CD8-positive, alpha-beta memory T cell (primary cell): Measurements from ENCODE around the gene UBXN2A. TPM values are rescaled to one million over a fixed set of nuclear protein-coding genes. Genes with fewer than 3 reads are reported as not detected.
A peak's percentile ranks its signal among the peaks of the same experiment; 100 is the strongest.

Experiments
- CTCF ChIA-PET: fragments of 350-600 bp; sonication (Branson Sonifier 250); formaldehyde crosslinking; loops from one replicate; lab custom pipeline; 2021; ENCODE audit warnings: antibody characterized with exemption; lab: Charles Lee
- POLR2A ChIA-PET: fragments of 350-600 bp; sonication (Branson Sonifier 250); formaldehyde crosslinking; loops from one replicate; lab custom pipeline; 2021; ENCODE audit warnings: antibody characterized with exemption; lab: Charles Lee
- DNase-seq, 5 donors: peaks; one replicate each; pipeline versions ENCODE4 v3.0.0 to v3.0.0-alpha.2; 2020 to 2022; ENCODE audit warnings: mixed read lengths in 1 of 5
- H3K27ac ChIP-seq: one replicate; pipeline ENCODE4 v1.7.0; 2013; ENCODE audit warnings: low read depth, mild to moderate bottlenecking, low read length, moderate library complexity
- H3K27me3 ChIP-seq: 2 replicates; pipeline ENCODE4 v1.7.0; 2013; ENCODE audit warnings: low read length, mild to moderate bottlenecking; ENCODE audit not compliant: insufficient read depth, poor library complexity, severe bottlenecking
- H3K36me3 ChIP-seq: 2 replicates; pipeline ENCODE4 v1.7.0; 2013; ENCODE audit warnings: mild to moderate bottlenecking, low read length, moderate library complexity; ENCODE audit not compliant: insufficient read depth
- H3K4me1 ChIP-seq: 2 replicates; pipeline ENCODE4 v1.7.0; 2013; ENCODE audit warnings: mild to moderate bottlenecking, low read length, moderate library complexity; ENCODE audit not compliant: insufficient read depth
- H3K4me3 ChIP-seq: 2 replicates; pipeline ENCODE4 v1.7.0; 2013; ENCODE audit warnings: mild to moderate bottlenecking, low read length
- H3K9me3 ChIP-seq: 2 replicates; pipeline ENCODE4 v1.7.0; 2013; ENCODE audit warnings: mild to moderate bottlenecking, low read length
- H3K27ac Mint-ChIP-seq, 8 donors: one replicate each; pipeline ENCODE4 v1.8.0; 2020 to 2021; ENCODE audit warnings: mixed read lengths in 8 of 8, mild to moderate bottlenecking in 6 of 8, inconsistent platforms in 3 of 8, moderate library complexity in 3 of 8
- H3K27me3 Mint-ChIP-seq, 2 donors: one replicate each; pipeline ENCODE4 v1.8.0; 2020 to 2021; ENCODE audit warnings: mixed read lengths in 2 of 2, mild to moderate bottlenecking in 1 of 2, moderate library complexity in 1 of 2
- H3K36me3 Mint-ChIP-seq, 3 donors: one replicate each; pipeline ENCODE4 v1.8.0; 2020 to 2021; ENCODE audit warnings: mixed read lengths in 3 of 3, inconsistent platforms in 1 of 3, mild to moderate bottlenecking in 1 of 3
- H3K4me1 Mint-ChIP-seq, 3 donors: one replicate each; pipeline ENCODE4 v1.8.0; 2020 to 2021; ENCODE audit warnings: mixed read lengths in 3 of 3, inconsistent platforms in 1 of 3, mild to moderate bottlenecking in 1 of 3
- H3K4me3 Mint-ChIP-seq, 7 donors: one replicate each; pipeline ENCODE4 v1.8.0; 2020 to 2021; ENCODE audit warnings: mixed read lengths in 7 of 7, mild to moderate bottlenecking in 6 of 7, moderate library complexity in 4 of 7, inconsistent platforms in 2 of 7
- H3K9me3 Mint-ChIP-seq, 5 donors: one replicate each; pipeline ENCODE4 v1.8.0; 2020 to 2022; ENCODE audit warnings: mixed read lengths in 5 of 5, mild to moderate bottlenecking in 3 of 5, moderate library complexity in 2 of 5, inconsistent platforms in 1 of 5
- polyA plus RNA-seq: library from polyadenylated mRNA; unstranded; fragments of 300-500 nt; fragmentation: Illumina TruSeq; gene quantifications from one replicate; pipeline ENCODE4 v1.2.3, GENCODE V29; 2021
- total RNA-seq, 2 experiments: library from RNA; stranded (reverse); gene quantifications; one replicate each; pipeline ENCODE4 v1.2.3, GENCODE V29; 2021

UBXN2A gene
- total and polyA plus RNA-seq, 3 experiments from 2014 or later = 13.3 to 14.3 (median 13.9) TPM

DNA sequence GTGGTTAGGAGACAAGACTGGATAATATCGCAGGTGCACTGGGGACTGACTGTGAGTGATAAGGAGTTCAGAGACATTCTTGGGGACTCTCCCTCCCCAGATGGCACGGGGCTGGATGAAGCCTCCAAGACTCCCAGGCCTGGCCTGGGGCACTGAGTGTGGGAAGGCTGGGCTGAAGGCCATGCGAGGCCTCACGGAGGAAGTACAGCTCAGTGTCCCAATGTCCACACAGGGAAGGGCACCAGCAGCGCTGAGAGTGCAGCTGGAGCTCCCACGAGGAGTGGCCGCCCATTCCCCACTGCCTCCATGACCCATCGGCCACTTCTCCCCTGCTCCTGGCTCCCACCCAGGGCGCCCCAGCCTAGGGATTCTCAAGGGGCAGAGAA lies 76.1 kb downstream of the UBXN2A start:
- Mint-ChIP-seq H3K4me3 (no peak overlapping the region), H3K27ac (no peak overlapping the region), H3K27me3 (peaks cover 12 to 26% of the 10 kb centered on the region in 2 donors), H3K9me3 (no peaks in the 10 kb centered on the region), H3K4me1 (peaks cover 2 to 4% (median 3%) of the 10 kb centered on the region in 3 donors), H3K36me3 (peaks cover 0 to 2% (median 1%) of the 10 kb centered on the region in 3 donors)
- no peaks in the 10 kb centered on the region for H3K36me3 ChIP-seq
- no peak for DNase-seq
- H3K4me3 ChIP-seq = no peak overlapping the region
- H3K4me1 ChIP-seq = no peaks in the 10 kb centered on the region
- no peaks in the 10 kb centered on the region for H3K9me3 ChIP-seq
- H3K27ac ChIP-seq = no peak overlapping the region
- no peaks in the 10 kb centered on the region for H3K27me3 ChIP-seq
- POLR2A ChIA-PET = no interaction called here
- CTCF ChIA-PET = no interaction called here

GRCh38 chr2:24016853-24017703 lies 76.8 kb downstream of the UBXN2A start:
- CTCF ChIA-PET = no interaction called here
- Histone ChIP-seq H3K4me1 (no peaks in the 10 kb centered on the region), H3K9me3 (no peaks in the 10 kb centered on the region), H3K36me3 (no peaks in the 10 kb centered on the region), H3K4me3 (no peak overlapping the region), H3K27me3 (no peaks in the 10 kb centered on the region), H3K27ac (no peak overlapping the region)
- Mint-ChIP-seq H3K36me3 (peaks cover 0 to 4% (median 1%) of the 10 kb centered on the region in 3 donors), H3K4me3 (no peak overlapping the region), H3K4me1 (no peaks in the 10 kb centered on the region), H3K9me3 (no peaks in the 10 kb centered on the region), H3K27me3 (peaks cover 6 to 19% of the 10 kb centered on the region in 2 donors), H3K27ac (no peak overlapping the region)
- POLR2A ChIA-PET = no interaction called here
- DNase-seq = no peak

DNA sequence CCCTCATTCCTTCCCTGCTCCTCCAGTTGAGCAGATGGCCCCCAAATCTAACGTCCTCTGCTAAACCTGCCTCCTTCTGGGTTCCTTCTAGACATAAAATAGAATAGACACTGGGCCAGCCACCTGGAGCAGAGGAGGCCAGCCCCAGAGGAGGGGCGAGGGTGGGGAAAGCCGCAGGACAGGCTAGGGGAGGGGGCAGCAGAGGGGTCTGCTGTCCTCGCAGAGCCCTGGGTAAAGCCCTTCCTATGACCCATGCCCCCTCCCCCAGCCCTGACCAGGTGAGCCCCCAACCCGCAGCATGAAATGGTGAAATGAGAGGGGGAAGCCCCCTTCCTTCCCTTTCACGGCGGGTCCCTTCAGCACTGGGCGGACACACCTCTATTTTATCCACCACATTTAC lies 77.4 kb downstream of the UBXN2A start:
- H3K36me3 Mint-ChIP-seq = peaks cover 0 to 10% (median 1%) of the 10 kb centered on the region in 3 donors
- H3K9me3 Mint-ChIP-seq = no peaks in the 10 kb centered on the region
- H3K27ac Mint-ChIP-seq = no peak overlapping the region
- H3K36me3 ChIP-seq = no peaks in the 10 kb centered on the region
- H3K27ac ChIP-seq = no peak overlapping the region
- H3K4me1 Mint-ChIP-seq = no peaks in the 10 kb centered on the region
- no peak overlapping the region for H3K4me3 ChIP-seq
- CTCF ChIA-PET = no interaction called here
- H3K27me3 Mint-ChIP-seq = peaks cover 2 to 14% of the 10 kb centered on the region in 2 donors
- H3K4me1 ChIP-seq = no peaks in the 10 kb centered on the region
- H3K9me3 ChIP-seq = no peaks in the 10 kb centered on the region
- H3K4me3 Mint-ChIP-seq = no peak overlapping the region
- POLR2A ChIA-PET = no interaction called here
- DNase-seq = no peak
- H3K27me3 ChIP-seq = no peaks in the 10 kb centered on the region

- peaks cover 0 to 9% of the 10 kb centered on the region in 2 donors for H3K27me3 Mint-ChIP-seq
- no peak for DNase-seq
- ChIA-PET POLR2A (no interaction called here), CTCF (no interaction called here)
- H3K4me1 Mint-ChIP-seq = no peaks in the 10 kb centered on the region
- H3K4me1 ChIP-seq = no peaks in the 10 kb centered on the region
- H3K9me3 ChIP-seq = no peaks in the 10 kb centered on the region
- no peak overlapping the region for H3K4me3 ChIP-seq
- H3K36me3 ChIP-seq = no peaks in the 10 kb centered on the region
- H3K36me3 Mint-ChIP-seq = peaks cover 0 to 15% (median 1%) of the 10 kb centered on the region in 3 donors
- H3K4me3 Mint-ChIP-seq = no peak overlapping the region
- no peak overlapping the region for H3K27ac ChIP-seq
- H3K9me3 Mint-ChIP-seq = no peaks in the 10 kb centered on the region
- H3K27me3 ChIP-seq = no peaks in the 10 kb centered on the region
- no peak overlapping the region for H3K27ac Mint-ChIP-seq
Measured at GRCh38 chr2:24018241-24018640, 78.0 kb downstream of the UBXN2A start.

DNA sequence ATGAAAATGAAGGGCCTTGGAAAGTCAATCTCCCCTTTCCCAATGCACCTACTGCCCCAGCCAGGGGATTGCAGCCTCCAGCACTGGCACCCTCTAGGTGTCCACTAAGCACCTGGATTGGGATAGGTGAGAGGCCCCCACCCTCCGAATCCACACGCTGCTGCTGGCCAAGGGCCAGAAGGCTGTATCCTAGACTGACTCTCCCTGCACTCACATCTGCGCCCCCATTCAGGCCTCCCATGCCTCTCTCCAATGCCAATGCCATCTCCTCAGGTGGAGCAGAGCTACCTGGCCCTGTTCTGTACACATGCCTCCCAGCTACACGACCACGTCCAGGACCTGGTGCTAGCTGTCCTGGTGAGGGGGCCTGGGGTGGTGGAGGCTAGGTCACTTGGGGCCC lies 79.5 kb downstream of the UBXN2A start:
- ChIA-PET CTCF (no interaction called here), POLR2A (no interaction called here)
- Mint-ChIP-seq H3K4me1 (no peaks in the 10 kb centered on the region), H3K9me3 (no peaks in the 10 kb centered on the region), H3K4me3 (no peak overlapping the region), H3K27ac (no peak overlapping the region), H3K27me3 (no peaks in the 10 kb centered on the region), H3K36me3 (peaks cover 0 to 29% (median 0%) of the 10 kb centered on the region in 3 donors)
- no peaks in the 10 kb centered on the region for H3K27me3 ChIP-seq
- no peak overlapping the region for H3K27ac ChIP-seq
- no peak for DNase-seq
- H3K36me3 ChIP-seq = no peaks in the 10 kb centered on the region
- H3K4me3 ChIP-seq = no peak overlapping the region
- H3K4me1 ChIP-seq = no peaks in the 10 kb centered on the region
- no peaks in the 10 kb centered on the region for H3K9me3 ChIP-seq

- Mint-ChIP-seq H3K4me1 (no peaks in the 10 kb centered on the region), H3K36me3 (peaks cover 0 to 33% (median 0%) of the 10 kb centered on the region in 3 donors), H3K4me3 (no peak overlapping the region), H3K27ac (no peak overlapping the region), H3K27me3 (no peaks in the 10 kb centered on the region), H3K9me3 (no peaks in the 10 kb centered on the region)
- Histone ChIP-seq H3K4me3 (no peak overlapping the region), H3K9me3 (no peaks in the 10 kb centered on the region), H3K27ac (no peak overlapping the region), H3K4me1 (no peaks in the 10 kb centered on the region), H3K27me3 (no peaks in the 10 kb centered on the region), H3K36me3 (no peaks in the 10 kb centered on the region)
- no peak for DNase-seq
- ChIA-PET CTCF (no interaction called here), POLR2A (no interaction called here)
Measured at GRCh38 chr2:24020244-24020643, 80.0 kb downstream of the UBXN2A start.

DNA sequence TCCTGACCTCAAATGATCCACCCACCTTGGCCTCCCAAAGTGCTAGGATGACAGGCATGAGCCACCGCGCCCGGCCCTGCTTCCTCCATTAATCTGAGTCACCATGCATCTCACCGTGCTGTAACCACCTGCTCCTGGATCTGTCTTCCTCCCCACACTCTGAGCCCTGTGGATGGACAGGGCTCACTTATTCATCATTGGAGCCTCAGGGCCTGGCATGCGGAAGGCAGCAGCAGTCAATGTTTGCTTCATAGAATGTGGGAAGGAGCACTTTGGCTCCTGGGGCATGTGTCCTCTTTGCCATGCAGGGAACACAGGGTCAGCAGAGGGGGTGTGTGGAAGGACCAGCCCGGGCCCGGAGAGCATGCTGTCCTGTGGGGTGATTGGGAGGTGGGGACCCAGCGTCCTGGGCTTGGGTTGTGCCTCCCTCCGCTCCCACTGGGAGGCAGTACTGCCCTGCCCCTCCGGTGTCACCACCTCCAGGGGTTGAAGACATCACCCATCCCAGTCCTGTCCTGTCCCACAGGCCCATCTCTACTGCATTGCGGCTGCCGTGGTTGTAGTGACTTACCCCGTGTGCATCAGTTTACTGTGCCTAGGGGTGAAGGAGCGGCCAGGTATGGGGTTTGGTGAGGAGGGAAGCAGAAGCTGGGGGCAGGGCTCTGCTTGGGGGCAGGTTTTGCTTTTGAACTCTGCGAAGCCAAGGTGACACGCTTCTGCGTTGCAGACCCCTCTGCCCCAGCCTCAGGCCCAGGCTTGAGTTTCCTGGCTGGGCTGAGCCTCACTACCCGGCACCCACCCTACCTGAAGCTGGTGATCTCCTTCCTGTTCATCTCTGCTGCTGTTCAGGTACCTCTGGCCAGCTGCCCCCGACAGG lies 81.1 kb downstream of the UBXN2A start:
- CTCF ChIA-PET = no interaction called here
- Histone ChIP-seq H3K27me3 (no peaks in the 10 kb centered on the region), H3K27ac (no peak overlapping the region), H3K36me3 (no peaks in the 10 kb centered on the region), H3K9me3 (no peaks in the 10 kb centered on the region), H3K4me3 (no peak overlapping the region), H3K4me1 (no peaks in the 10 kb centered on the region)
- Mint-ChIP-seq H3K4me3 (no peak overlapping the region), H3K27ac (peak overlapping the region in 1 of 8 donors; percentile 42), H3K9me3 (no peaks in the 10 kb centered on the region), H3K27me3 (no peaks in the 10 kb centered on the region), H3K4me1 (no peaks in the 10 kb centered on the region), H3K36me3 (peaks cover 0 to 43% (median 0%) of the 10 kb centered on the region in 3 donors)
- POLR2A ChIA-PET = no interaction called here
- peak in 1 of 5 donors; percentile 8 for DNase-seq
